Measurements from ENCODE around the gene AADAT.

Gene AADAT

DNA sequence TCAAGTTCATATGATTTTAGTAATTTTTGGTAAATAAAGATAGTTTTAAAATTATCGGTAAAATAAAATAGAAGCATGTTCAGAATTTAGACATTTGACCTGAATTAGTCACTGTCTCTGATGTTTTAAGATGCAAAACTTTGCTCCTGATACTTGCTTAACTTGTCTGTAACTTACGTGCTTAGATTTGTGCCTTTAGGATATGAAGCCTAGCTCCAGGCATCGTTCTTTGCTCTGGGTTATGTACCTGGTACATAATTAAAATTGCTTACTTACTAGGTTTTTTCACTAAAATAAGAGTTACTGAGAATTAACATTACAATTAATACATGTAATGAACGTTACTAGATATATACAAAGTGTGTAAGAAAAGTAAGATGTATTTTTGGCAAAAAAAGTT is 24.9 kb upstream of the AADAT start:
- no peak for TF ChIP-seq FOXM1 (IDR thresholded peaks at IDR 0.05; ENCODE audit: borderline replicate concordance, low read depth)
- TF ChIP-seq, protein P1, sequence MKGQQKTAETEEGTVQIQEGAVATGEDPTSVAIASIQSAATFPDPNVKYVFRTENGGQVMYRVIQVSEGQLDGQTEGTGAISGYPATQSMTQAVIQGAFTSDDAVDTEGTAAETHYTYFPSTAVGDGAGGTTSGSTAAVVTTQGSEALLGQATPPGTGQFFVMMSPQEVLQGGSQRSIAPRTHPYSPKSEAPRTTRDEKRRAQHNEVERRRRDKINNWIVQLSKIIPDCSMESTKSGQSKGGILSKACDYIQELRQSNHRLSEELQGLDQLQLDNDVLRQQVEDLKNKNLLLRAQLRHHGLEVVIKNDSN (IDR thresholded peaks at IDR 0.05): no peak
- TF ChIP-seq CREB1 (IDR thresholded peaks at IDR 0.05; ENCODE audit: low read depth): no peak
- TF ChIP-seq CEBPB (IDR thresholded peaks at IDR 0.05): no peak
- no peak for TF ChIP-seq EGR1 (IDR thresholded peaks at IDR 0.05)
- TF ChIP-seq ZBTB7A (IDR thresholded peaks at IDR 0.05; ENCODE audit: low read depth): no peak
- no peak for TF ChIP-seq RAD21 (IDR thresholded peaks at IDR 0.05; ENCODE audit: low read depth)
- no peak for TF ChIP-seq TCF12 (IDR thresholded peaks at IDR 0.05; ENCODE audit: low read depth)

- TF ChIP-seq FOXM1 (IDR thresholded peaks at IDR 0.05; ENCODE audit: borderline replicate concordance, low read depth) (no peak), YY1 (IDR thresholded peaks at IDR 0.05; ENCODE audit: low read depth) (no peak), RAD21 (IDR thresholded peaks at IDR 0.05; ENCODE audit: low read depth) (no peak), EGR1 (IDR thresholded peaks at IDR 0.05) (no peak), CREB1 (IDR thresholded peaks at IDR 0.05; ENCODE audit: low read depth) (no peak), CEBPB (IDR thresholded peaks at IDR 0.05) (no peak)
Measured at GRCh38 chr4:170111546-170111945, 21.8 kb upstream of the AADAT start.

- TF ChIP-seq EP300 (IDR thresholded peaks at IDR 0.05; ENCODE audit: borderline replicate concordance): no peak
- no peak for TF ChIP-seq NFIC (IDR thresholded peaks at IDR 0.05)
- TF ChIP-seq EGR1 (IDR thresholded peaks at IDR 0.05): no peak
- TF ChIP-seq MAX (IDR thresholded peaks at IDR 0.05): no peak
- TF ChIP-seq ZBTB7A (IDR thresholded peaks at IDR 0.05; ENCODE audit: low read depth): no peak
- TF ChIP-seq TEAD4 (IDR thresholded peaks at IDR 0.05): no peak
- TF ChIP-seq CEBPB (IDR thresholded peaks at IDR 0.05): no peak
- TF ChIP-seq CREB1 (IDR thresholded peaks at IDR 0.05; ENCODE audit: low read depth): no peak
Measured at GRCh38 chr4:170111085-170111484, 21.3 kb upstream of the AADAT start.

DNA sequence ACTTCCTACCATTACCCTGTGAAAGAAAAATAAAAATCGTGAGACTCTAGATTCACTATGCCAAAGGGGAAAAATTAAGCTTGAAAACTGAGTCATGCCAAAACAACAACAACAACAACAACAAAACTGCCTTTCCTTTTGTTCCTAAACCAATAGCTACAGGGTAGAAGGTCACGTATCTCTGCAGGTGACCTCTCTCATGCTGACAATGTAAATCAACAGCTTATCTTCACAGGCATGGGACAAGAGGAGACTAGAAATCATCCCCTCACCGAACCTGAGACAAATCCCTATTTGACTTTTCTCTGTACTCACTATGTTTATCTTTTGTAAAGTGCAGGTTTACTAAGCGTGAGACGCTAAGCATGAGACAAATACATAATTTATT is 20.5 kb upstream of the AADAT start:
- TF ChIP-seq TAF1 (IDR thresholded peaks at IDR 0.05; ENCODE audit: low read depth): no peak
- TF ChIP-seq RAD21 (IDR thresholded peaks at IDR 0.05; ENCODE audit: low read depth): no peak
- TF ChIP-seq CREB1 (IDR thresholded peaks at IDR 0.05; ENCODE audit: low read depth): no peak
- TF ChIP-seq ZBTB7A (IDR thresholded peaks at IDR 0.05; ENCODE audit: low read depth): no peak
- TF ChIP-seq, protein P1 (IDR thresholded peaks at IDR 0.05): no peak
- no peak for TF ChIP-seq FOXM1 (IDR thresholded peaks at IDR 0.05; ENCODE audit: borderline replicate concordance, low read depth)
- TF ChIP-seq YY1 (IDR thresholded peaks at IDR 0.05; ENCODE audit: low read depth): no peak
- no peak for TF ChIP-seq EP300 (IDR thresholded peaks at IDR 0.05; ENCODE audit: borderline replicate concordance)
- TF ChIP-seq TCF12 (IDR thresholded peaks at IDR 0.05; ENCODE audit: low read depth): no peak
- no peak for TF ChIP-seq NFIC (IDR thresholded peaks at IDR 0.05)
- TF ChIP-seq, protein P2, sequence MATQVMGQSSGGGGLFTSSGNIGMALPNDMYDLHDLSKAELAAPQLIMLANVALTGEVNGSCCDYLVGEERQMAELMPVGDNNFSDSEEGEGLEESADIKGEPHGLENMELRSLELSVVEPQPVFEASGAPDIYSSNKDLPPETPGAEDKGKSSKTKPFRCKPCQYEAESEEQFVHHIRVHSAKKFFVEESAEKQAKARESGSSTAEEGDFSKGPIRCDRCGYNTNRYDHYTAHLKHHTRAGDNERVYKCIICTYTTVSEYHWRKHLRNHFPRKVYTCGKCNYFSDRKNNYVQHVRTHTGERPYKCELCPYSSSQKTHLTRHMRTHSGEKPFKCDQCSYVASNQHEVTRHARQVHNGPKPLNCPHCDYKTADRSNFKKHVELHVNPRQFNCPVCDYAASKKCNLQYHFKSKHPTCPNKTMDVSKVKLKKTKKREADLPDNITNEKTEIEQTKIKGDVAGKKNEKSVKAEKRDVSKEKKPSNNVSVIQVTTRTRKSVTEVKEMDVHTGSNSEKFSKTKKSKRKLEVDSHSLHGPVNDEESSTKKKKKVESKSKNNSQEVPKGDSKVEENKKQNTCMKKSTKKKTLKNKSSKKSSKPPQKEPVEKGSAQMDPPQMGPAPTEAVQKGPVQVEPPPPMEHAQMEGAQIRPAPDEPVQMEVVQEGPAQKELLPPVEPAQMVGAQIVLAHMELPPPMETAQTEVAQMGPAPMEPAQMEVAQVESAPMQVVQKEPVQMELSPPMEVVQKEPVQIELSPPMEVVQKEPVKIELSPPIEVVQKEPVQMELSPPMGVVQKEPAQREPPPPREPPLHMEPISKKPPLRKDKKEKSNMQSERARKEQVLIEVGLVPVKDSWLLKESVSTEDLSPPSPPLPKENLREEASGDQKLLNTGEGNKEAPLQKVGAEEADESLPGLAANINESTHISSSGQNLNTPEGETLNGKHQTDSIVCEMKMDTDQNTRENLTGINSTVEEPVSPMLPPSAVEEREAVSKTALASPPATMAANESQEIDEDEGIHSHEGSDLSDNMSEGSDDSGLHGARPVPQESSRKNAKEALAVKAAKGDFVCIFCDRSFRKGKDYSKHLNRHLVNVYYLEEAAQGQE (IDR thresholded peaks at IDR 0.05; ENCODE audit: low read depth): no peak
- TF ChIP-seq MAX (IDR thresholded peaks at IDR 0.05): no peak
- no peak for TF ChIP-seq EGR1 (IDR thresholded peaks at IDR 0.05)
- no peak for TF ChIP-seq TEAD4 (IDR thresholded peaks at IDR 0.05)
- no peak for TF ChIP-seq CEBPB (IDR thresholded peaks at IDR 0.05)

- TF ChIP-seq ZBTB7A (IDR thresholded peaks at IDR 0.05; ENCODE audit: low read depth) (no peak), NFIC (IDR thresholded peaks at IDR 0.05) (no peak), YY1 (IDR thresholded peaks at IDR 0.05; ENCODE audit: low read depth) (no peak), EGR1 (IDR thresholded peaks at IDR 0.05) (no peak), TAF1 (IDR thresholded peaks at IDR 0.05; ENCODE audit: low read depth) (no peak), EP300 (IDR thresholded peaks at IDR 0.05; ENCODE audit: borderline replicate concordance) (no peak), TEAD4 (IDR thresholded peaks at IDR 0.05) (no peak), RAD21 (IDR thresholded peaks at IDR 0.05; ENCODE audit: low read depth) (no peak), TCF12 (IDR thresholded peaks at IDR 0.05; ENCODE audit: low read depth) (no peak)
- TF ChIP-seq, protein P2 (IDR thresholded peaks at IDR 0.05; ENCODE audit: low read depth): no peak
Measured at GRCh38 chr4:170109586-170110284, 20.0 kb upstream of the AADAT start.

GRCh38 chr4:170106900-170107299 is 17.1 kb upstream of the AADAT start:
- TF ChIP-seq, protein P1 (IDR thresholded peaks at IDR 0.05): no peak
- TF ChIP-seq CREB1 (IDR thresholded peaks at IDR 0.05; ENCODE audit: low read depth) (no peak), TCF12 (IDR thresholded peaks at IDR 0.05; ENCODE audit: low read depth) (no peak), YY1 (IDR thresholded peaks at IDR 0.05; ENCODE audit: low read depth) (no peak), TEAD4 (IDR thresholded peaks at IDR 0.05) (no peak), EP300 (IDR thresholded peaks at IDR 0.05; ENCODE audit: borderline replicate concordance) (no peak), EGR1 (IDR thresholded peaks at IDR 0.05) (no peak), FOXM1 (IDR thresholded peaks at IDR 0.05; ENCODE audit: borderline replicate concordance, low read depth) (no peak), NFIC (IDR thresholded peaks at IDR 0.05) (no peak), MAX (IDR thresholded peaks at IDR 0.05) (no peak), ZBTB7A (IDR thresholded peaks at IDR 0.05; ENCODE audit: low read depth) (no peak), CEBPB (IDR thresholded peaks at IDR 0.05) (no peak), TAF1 (IDR thresholded peaks at IDR 0.05; ENCODE audit: low read depth) (no peak), RAD21 (IDR thresholded peaks at IDR 0.05; ENCODE audit: low read depth) (no peak)
- TF ChIP-seq, protein P2 (IDR thresholded peaks at IDR 0.05; ENCODE audit: low read depth): no peak
